CD14-positive monocyte (primary cell): Measurements from ENCODE around the gene CLOCK. TPM values are rescaled to one million over a fixed set of nuclear protein-coding genes. Genes with fewer than 3 reads are reported as not detected.

ENCODE experiments used
- DNase-seq, 3 donors: peaks; one replicate each; pipeline ENCODE4 v3.0.0-alpha.2; 2011 to 2022
- H2AFZ ChIP-seq: 2 replicates; pipeline ENCODE4 v1.6.0; 2012; ENCODE audit warnings: mild to moderate bottlenecking, low read depth, low read length, inconsistent platforms; ENCODE audit not compliant: insufficient read depth, poor library complexity, severe bottlenecking
- H3K27ac ChIP-seq, 2 donors: 1 replicate in 1 of 2; 2 replicates in 1 of 2; pipeline ENCODE4 v1.5.1; 2012 to 2013; ENCODE audit warnings: low read length in 2 of 2, control low read depth in 1 of 2, inconsistent platforms in 1 of 2, low read depth in 1 of 2, mild to moderate bottlenecking in 1 of 2
- H3K27me3 ChIP-seq, 2 donors: one replicate each; pipeline versions ENCODE4 v1.6.0 to v1.6.1; 2011 to 2013; ENCODE audit warnings: low read length in 2 of 2; ENCODE audit not compliant: control insufficient read depth in 2 of 2, insufficient read depth in 2 of 2
- H3K36me3 ChIP-seq, 2 donors: replicated peaks in 1 of 2; 1 replicate in 1 of 2; 2 replicates in 1 of 2; pipeline versions ENCODE4 v1.5.1 to v1.6.1; 2012 to 2013; ENCODE audit warnings: low read length in 2 of 2, control low read depth in 1 of 2, inconsistent platforms in 1 of 2, mild to moderate bottlenecking in 1 of 2; ENCODE audit not compliant: insufficient read depth in 2 of 2, control insufficient read depth in 1 of 2
- H3K4me1 ChIP-seq, 2 donors: 1 replicate in 1 of 2; 2 replicates in 1 of 2; pipeline versions ENCODE4 v1.5.1 to v1.6.1; 2012 to 2013; ENCODE audit warnings: low read length in 2 of 2, control low read depth in 1 of 2, inconsistent platforms in 1 of 2, mild to moderate bottlenecking in 1 of 2, moderate library complexity in 1 of 2; ENCODE audit not compliant: insufficient read depth in 2 of 2, control insufficient read depth in 1 of 2
- H3K4me2 ChIP-seq: replicated peaks from 2 replicates; pipeline ENCODE3; 2012; ENCODE audit warnings: low read length, moderate library complexity, mild to moderate bottlenecking; ENCODE audit not compliant: poor library complexity, severe bottlenecking; ENCODE audit errors: extremely low read depth
- H3K4me3 ChIP-seq, 3 experiments: fragments of 200-600 bp in 1 of 3; sonication (generic) in 1 of 3; replicated peaks in 1 of 3; 1 replicate in 2 of 3; 2 replicates in 1 of 3; pipeline ENCODE4 v1.5.1; 2011 to 2013; ENCODE audit warnings: low read length in 3 of 3, mild to moderate bottlenecking in 3 of 3, control low read depth in 2 of 3, low read depth in 2 of 3, inconsistent platforms in 1 of 3, moderate library complexity in 1 of 3
- H3K79me2 ChIP-seq: 2 replicates; pipeline ENCODE4 v1.6.0; 2012; ENCODE audit warnings: mild to moderate bottlenecking, control low read depth, inconsistent platforms, low read length, moderate library complexity; ENCODE audit not compliant: insufficient read depth
- H3K9ac ChIP-seq: 2 replicates; pipeline ENCODE4 v1.6.0; 2017; ENCODE audit warnings: low read length, mild to moderate bottlenecking; ENCODE audit not compliant: insufficient read depth, poor library complexity, severe bottlenecking
- H3K9me3 ChIP-seq, 2 donors: replicated peaks in 1 of 2; 1 replicate in 1 of 2; 2 replicates in 1 of 2; pipeline versions ENCODE4 v1.5.1 to v1.6.1; 2012 to 2013; ENCODE audit warnings: low read length in 2 of 2, control low read depth in 1 of 2; ENCODE audit not compliant: control insufficient read depth in 1 of 2, insufficient read depth in 1 of 2
- H4K20me1 ChIP-seq: 2 replicates; pipeline ENCODE4 v1.6.0; 2012; ENCODE audit warnings: mild to moderate bottlenecking, low read length, control low read depth, moderate library complexity; ENCODE audit not compliant: insufficient read depth
- H3K27ac Mint-ChIP-seq, 7 donors: one replicate each; pipeline ENCODE4 v1.8.0; 2020; ENCODE audit warnings: mild to moderate bottlenecking in 7 of 7, mixed read lengths in 7 of 7, moderate library complexity in 6 of 7, inconsistent platforms in 2 of 7
- H3K27me3 Mint-ChIP-seq, 3 donors: one replicate each; pipeline ENCODE4 v1.8.0; 2021 to 2022; ENCODE audit warnings: low read depth in 3 of 3, mild to moderate bottlenecking in 3 of 3, mixed read lengths in 3 of 3, moderate library complexity in 3 of 3, inconsistent platforms in 1 of 3
- H3K36me3 Mint-ChIP-seq, 2 donors: one replicate each; pipeline ENCODE4 v1.8.0; 2020; ENCODE audit warnings: mixed read lengths in 2 of 2, inconsistent platforms in 1 of 2, mild to moderate bottlenecking in 1 of 2
- H3K4me1 Mint-ChIP-seq: one replicate; pipeline ENCODE4 v1.8.0; 2020; ENCODE audit warnings: mild to moderate bottlenecking, mixed read lengths
- H3K4me3 Mint-ChIP-seq, 2 donors: one replicate each; pipeline ENCODE4 v1.8.0; 2020; ENCODE audit warnings: mild to moderate bottlenecking in 2 of 2, mixed read lengths in 2 of 2, moderate library complexity in 1 of 2
- H3K9me3 Mint-ChIP-seq, 7 donors: one replicate each; pipeline ENCODE4 v1.8.0; 2020 to 2022; ENCODE audit warnings: mixed read lengths in 7 of 7, mild to moderate bottlenecking in 6 of 7, moderate library complexity in 6 of 7, inconsistent platforms in 2 of 7
- CTCF ChIP-seq: fragments of 200-600 bp; IDR thresholded peaks from one replicate; pipeline ENCODE4 v1.8.0; 2022; ENCODE audit warnings: antibody characterized with exemption, mild to moderate bottlenecking
- WGBS: methylation state at CpG from one replicate; pipeline ENCODE4 v1.1.5; 2013; ENCODE audit warnings: missing lambda C conversion rate; ENCODE audit not compliant: insufficient coverage; 5-methylcytosine and 5-hydroxymethylcytosine counted together
- intact Hi-C, 2 donors: fragments of 100-400 bp; cut with micrococcal nuclease; formaldehyde crosslinking; loops; one replicate each; pipeline versions ENCODE4 v1.15.0 to v1.15.1; 2023
- polyA plus RNA-seq, 3 donors: library from polyadenylated mRNA; depleted of rRNA in 1 of 3; unstranded in 2 of 3; stranded (reverse) in 1 of 3; fragments of 300-500 nt in 2 of 3; fragments of >200 nt in 1 of 3; fragmentation: Illumina TruSeq in 2 of 3; gene quantifications; 1 replicate in 2 of 3; 2 replicates in 1 of 3; pipeline ENCODE4 v1.2.3, GENCODE V29; 2012 to 2021

CLOCK gene
- polyA plus RNA-seq, 3 donors: 1.9 to 3.7 (median 2.9) TPM

- Mint-ChIP-seq H3K4me1 (peaks cover 5% of the 10 kb centered on the region), H3K4me3 (no peak overlapping the region), H3K27ac (peak overlapping the region in 2 of 7 donors; percentile 53 to 70), H3K9me3 (peaks cover 11 to 36% (median 23%) of the 10 kb centered on the region in 7 donors), H3K27me3 (peaks cover 0 to 2% (median 0%) of the 10 kb centered on the region in 3 donors), H3K36me3 (no peaks in the 10 kb centered on the region)
- Histone ChIP-seq H3K4me3 (peak overlapping the region in 1 of 3 experiments; percentile 9), H3K27ac (peak overlapping the region in 1 of 2 donors; percentile 50), H4K20me1 (no peaks in the 10 kb centered on the region), H3K9ac (no peak overlapping the region), H3K9me3 (peaks cover 9 to 15% of the 10 kb centered on the region in 2 donors), H3K4me1 (peaks cover 10 to 17% of the 10 kb centered on the region in 2 donors), H3K27me3 (no peaks in the 10 kb centered on the region), H3K36me3 (no peaks in the 10 kb centered on the region), H2AFZ (no peak overlapping the region), H3K4me2 (peak overlapping the region; percentile 15), H3K79me2 (no peaks in the 10 kb centered on the region)
- DNase-seq: peak; percentile 11 to 44 (median 34)
- intact Hi-C loops: no loop called here
- TF ChIP-seq CTCF: no peak
Measured at GRCh38 chr4:55578341-55579010, 31.8 kb upstream of the CLOCK start.

GRCh38 chr4:55575513-55575912 is 28.8 kb upstream of the CLOCK start:
- no peak for DNase-seq
- Histone ChIP-seq H4K20me1 (no peaks in the 10 kb centered on the region), H3K36me3 (no peaks in the 10 kb centered on the region), H3K9ac (no peak overlapping the region), H3K4me3 (no peak overlapping the region), H3K27ac (no peak overlapping the region), H3K4me1 (peaks cover 18 to 30% of the 10 kb centered on the region in 2 donors), H3K27me3 (no peaks in the 10 kb centered on the region), H3K9me3 (peaks cover 9 to 12% of the 10 kb centered on the region in 2 donors), H3K4me2 (no peak overlapping the region), H2AFZ (no peak overlapping the region), H3K79me2 (no peaks in the 10 kb centered on the region)
- peaks cover 8 to 36% (median 22%) of the 10 kb centered on the region in 7 donors for H3K9me3 Mint-ChIP-seq
- H3K36me3 Mint-ChIP-seq: no peaks in the 10 kb centered on the region
- no peak for TF ChIP-seq CTCF
- intact Hi-C loops: no loop called here
- WGBS: no CpG with 5 or more reads among the region's 1 CpG
- no peak overlapping the region for H3K4me3 Mint-ChIP-seq
- no peak overlapping the region for H3K27ac Mint-ChIP-seq
- H3K4me1 Mint-ChIP-seq: peaks cover 10% of the 10 kb centered on the region
- peaks cover 0 to 1% (median 0%) of the 10 kb centered on the region in 3 donors for H3K27me3 Mint-ChIP-seq
